ENCODE data around the gene SPPL2C. TPM values are rescaled to one million over a fixed set of nuclear protein-coding genes. Genes with fewer than 3 reads are reported as not detected.

The SPPL2C gene
- total and polyA plus RNA-seq, 2 of the 8 experiments (the other 6 are each of a cell fraction or from before 2014, with no cell fraction given) = not detected

- DNase-seq (ENCODE audit: low read depth in 1 of 2, low spot score in 2 of 2) = no peak
- TF ChIP-seq HDAC2 (IDR thresholded peaks at IDR 0.05; ENCODE audit: borderline replicate concordance in 1 of 2, low read depth in 2 of 2, low read length in 2 of 2) (no peak), E2F6 (IDR thresholded peaks at IDR 0.05) (no peak), JUND (IDR thresholded peaks at IDR 0.05; ENCODE audit: low read length) (no peak), KDM4A (IDR thresholded peaks at IDR 0.05; ENCODE audit: low read depth, low read length, severe bottlenecking) (no peak), BCL11A (IDR thresholded peaks at IDR 0.05; ENCODE audit: low read depth in 2 of 2, low read length in 2 of 2) (no peak), SIRT6 (IDR thresholded peaks at IDR 0.05; ENCODE audit: low read length) (no peak), CTBP2 (IDR thresholded peaks at IDR 0.05; ENCODE audit: borderline replicate concordance, insufficient read depth, insufficient read length, low read length) (no peak), RAD21 (IDR thresholded peaks at IDR 0.05 in 1 of 2, conservative IDR thresholded peaks at IDR 0.05 in 1 of 2; ENCODE audit: low read depth in 2 of 2, low read length in 2 of 2) (no peak), TAF7 (optimal IDR thresholded peaks at IDR 0.05; ENCODE audit: borderline replicate concordance, low read depth, low read length) (no peak), BRCA1 (IDR thresholded peaks at IDR 0.05; ENCODE audit: low read depth, low read length) (no peak), CBX8 (IDR thresholded peaks at IDR 0.05; ENCODE audit: borderline replicate concordance, low read depth, low read length) (no peak), NANOG (IDR thresholded peaks at IDR 0.05; ENCODE audit: insufficient read depth, low read depth, low read length, poor library complexity, severe bottlenecking) (no peak)
Measured at GRCh38 chr17:45847101-45847500, 2.4 kb downstream of the SPPL2C start.

More at GRCh38 chr17:45847101-45847500, 2.4 kb downstream of the SPPL2C start:
- H2BK12ac ChIP-seq (ENCODE audit: low read depth, low read length) = no peak overlapping the region
- H2BK120ac ChIP-seq (replicated peaks; ENCODE audit: low read depth, low read length) = no peak overlapping the region
- no peak overlapping the region for H2BK5ac ChIP-seq (ENCODE audit: low read depth, low read length)
- no peaks in the 10 kb centered on the region for H3K4me1 ChIP-seq (replicated peaks in 1 of 4; ENCODE audit: control insufficient read depth in 3 of 4, insufficient read depth in 4 of 4, low read length in 3 of 4)
- H2BK20ac ChIP-seq (ENCODE audit: low read length) = no peak overlapping the region
- H2AFZ ChIP-seq (ENCODE audit: low read length) = no peak overlapping the region
- FAIRE-seq = no peak
- ChIA-PET POLR2A (ENCODE audit: partially characterized antibody) (no interaction called here), CTCF (ENCODE audit: partially characterized antibody) (interaction anchor here (1.0 to 8.1 kb wide), 6 partner anchors 11 to 210 kb away, joined by 3 to 137 read pairs (median 4); no protein-coding TSS in a partner anchor)
- H2AK5ac ChIP-seq (ENCODE audit: low read depth, low read length) = no peak overlapping the region
- H3K14ac ChIP-seq (ENCODE audit: insufficient read length) = no peak overlapping the region
- no peaks in the 10 kb centered on the region for H3K36me3 ChIP-seq (ENCODE audit: control insufficient read depth in 2 of 4, insufficient read depth in 4 of 4, low read length in 3 of 4)
- H4K5ac ChIP-seq (ENCODE audit: insufficient read length, low read depth, low read length) = no peak overlapping the region
- no peak overlapping the region for H3K27ac ChIP-seq (ENCODE audit: low read depth, low read length)
- no peak overlapping the region for H3K18ac ChIP-seq (ENCODE audit: extremely low read depth, low read length)
- no peak overlapping the region for H3K4me2 ChIP-seq (ENCODE audit: insufficient read depth in 1 of 2, low read depth in 2 of 2, low read length in 2 of 2)
- no peaks in the 10 kb centered on the region for H3K79me2 ChIP-seq (ENCODE audit: control insufficient read depth in 1 of 2, insufficient read depth in 2 of 2, low read length in 2 of 2)
- no peak overlapping the region for H3K9ac ChIP-seq (replicated peaks in 1 of 4; ENCODE audit: extremely low read depth in 1 of 4, low read depth in 3 of 4, low read length in 3 of 4)
- no peak overlapping the region for H4K8ac ChIP-seq (ENCODE audit: extremely low read depth, insufficient read depth, low read length)
- peaks cover 0 to 2% (median 0%) of the 10 kb centered on the region in 4 experiments; a peak in 2 of 7 replicates for H3K27me3 ChIP-seq (replicated peaks in 1 of 4; ENCODE audit: control insufficient read depth in 3 of 4, extremely low read depth in 1 of 4, insufficient read depth in 3 of 4, low read length in 3 of 4)
- no peak overlapping the region for H3K4me3 ChIP-seq (ENCODE audit: extremely low read depth in 1 of 4, insufficient read depth in 2 of 4, low read depth in 3 of 4, low read length in 4 of 4)
- no peak overlapping the region for H3K56ac ChIP-seq (replicated peaks; ENCODE audit: insufficient read length, low read depth, low read length)
- peaks cover 0 to 2% of the 10 kb centered on the region in 2 experiments for H4K20me1 ChIP-seq (replicated peaks in 1 of 2; ENCODE audit: control insufficient read depth in 1 of 2, insufficient read depth in 2 of 2, low read length in 2 of 2)
- H3K23me2 ChIP-seq (ENCODE audit: low read depth, low read length) = no peaks in the 10 kb centered on the region
- H3K9me3 ChIP-seq (ENCODE audit: insufficient read depth in 2 of 2, low read depth in 1 of 2, low read length in 1 of 2) = no peaks in the 10 kb centered on the region
- H3K4ac ChIP-seq (replicated peaks; ENCODE audit: insufficient read length, low read depth, low read length) = no peak overlapping the region
- H3K79me1 ChIP-seq (ENCODE audit: low read depth, low read length) = no peaks in the 10 kb centered on the region
- 94% methylated on average over 4 of the region's 4 CpGs; no CpG with 5 or more reads in 1 of the 2 experiments for WGBS, 2 experiments (ENCODE audit: extremely low coverage in 1 of 2, insufficient coverage in 1 of 2, insufficient read length in 1 of 2, insufficient replicate concordance in 2 of 2, low coverage in 1 of 2, low lambda C conversion rate in 2 of 2, missing lambda C conversion rate in 1 of 2)
- H3K23ac ChIP-seq (ENCODE audit: insufficient read length) = no peak overlapping the region
- H2BK15ac ChIP-seq (ENCODE audit: low read length) = no peak overlapping the region
- no peak overlapping the region for H4K91ac ChIP-seq (replicated peaks; ENCODE audit: insufficient read length, low read length)

Measured in H1 (cell line).